H1 (cell line): Measurements from ENCODE around the gene THYN1. TPM values are rescaled to one million over a fixed set of nuclear protein-coding genes. Genes with fewer than 3 reads are reported as not detected.

Experiments
- CEBPB ChIP-seq: IDR thresholded peaks from 2 replicates; pipeline ENCODE4 v1.6.1; 2012; ENCODE audit warnings: low read depth, low read length
- polyA plus RNA-seq, 7 experiments: library from polyadenylated mRNA; depleted of rRNA in 3 of 7; stranded (reverse) in 5 of 7; unstranded in 2 of 7; fragments of >200 nt in 5 of 7; fragments of 200-250 nt in 2 of 7; gene quantifications; 1 replicate in 5 of 7; 2 replicates in 1 of 7; 4 replicates in 1 of 7; pipeline versions ENCODE4 v1.2.1 to v1.2.3, GENCODE V29; 2011 to 2013; ENCODE audit warnings: missing spikeins in 2 of 7, mixed read lengths in 2 of 7
- total RNA-seq: library from RNA; stranded (reverse); fragmentation: NEBNext Ultra II Directional; extraction: Animal tissue kit (Norgen Biotek cat#: 25700); gene quantifications from 2 replicates; pipeline ENCODE4 v1.2.1, GENCODE V29; 2021

Gene THYN1
- total and polyA plus RNA-seq, 2 of the 8 experiments (the other 6 are each of a cell fraction or from before 2014, with no cell fraction given) = 77.3 to 95.1 TPM

GRCh38 chr11:134270250-134270714 lies 17.1 kb upstream of the THYN1 start (continued):
- TF ChIP-seq CEBPB = no peak
- TF ChIP-seq, all 59 proteins: peak for 5
